Endothelial cell of umbilical vein (primary cell): ENCODE data around the gene HSPBAP1. TPM values are rescaled to one million over a fixed set of nuclear protein-coding genes. Genes with fewer than 3 reads are reported as not detected.

Experiments
- BruUV-seq: library from RNA; stranded (reverse); fragments of 400-500 nt; replicated peaks from 2 replicates; lab custom pipeline; 2021; lab: Mats Ljungman, UMichigan
- CTCF ChIA-PET: fragments of 300-600, 350-600 bp; sonication (Branson Sonifier 250); formaldehyde crosslinking; loops from one replicate; lab custom pipeline; 2021; ENCODE audit warnings: antibody characterized with exemption, inconsistent platforms; lab: Charles Lee
- POLR2A ChIA-PET: fragments of 300-600, 350-600 bp; sonication (Branson Sonifier 250); formaldehyde crosslinking; loops from one replicate; lab custom pipeline; 2021; ENCODE audit warnings: antibody characterized with exemption, inconsistent platforms; lab: Charles Lee
- DNase-seq: peaks from one replicate; pipeline ENCODE4 v3.0.0-alpha.2; 2011; ENCODE audit warnings: low read depth, low spot score
- FAIRE-seq: peaks from 2 replicates; lab custom pipeline; 2011; peaks lifted over from hg19 to GRCh38; lab: Jason Lieb, UNC
- H2AFZ ChIP-seq: 2 replicates; pipeline ENCODE4 v1.6.0; 2012; ENCODE audit warnings: low read depth, low read length, control low read depth, inconsistent platforms
- H3K27ac ChIP-seq: 2 replicates; pipeline ENCODE4 v1.5.1; 2011; ENCODE audit warnings: low read depth, mild to moderate bottlenecking, control low read depth, low read length, moderate library complexity; ENCODE audit not compliant: insufficient read depth
- H3K27me3 ChIP-seq, 2 experiments: 2 replicates each; pipeline versions ENCODE4 v1.6.0 to v1.6.1; 2011; ENCODE audit warnings: low read length in 2 of 2, mixed read lengths in 1 of 2; ENCODE audit not compliant: control insufficient read depth in 2 of 2, insufficient read depth in 2 of 2
- H3K36me3 ChIP-seq, 2 experiments: 2 replicates in 1 of 2; 3 replicates in 1 of 2; pipeline ENCODE4 v1.5.1; 2011; ENCODE audit warnings: low read length in 2 of 2, mild to moderate bottlenecking in 1 of 2, moderate library complexity in 1 of 2; ENCODE audit not compliant: control insufficient read depth in 2 of 2, insufficient read depth in 2 of 2; ENCODE audit errors: extremely low read depth in 1 of 2
- H3K4me1 ChIP-seq: 3 replicates; pipeline ENCODE4 v1.5.1; 2011; ENCODE audit warnings: mild to moderate bottlenecking, low read length; ENCODE audit not compliant: control insufficient read depth, insufficient read depth; ENCODE audit errors: extremely low read depth
- H3K4me2 ChIP-seq: 2 replicates; pipeline ENCODE4 v1.6.1; 2011; ENCODE audit warnings: low read length, control low read depth, mixed read lengths; ENCODE audit not compliant: insufficient read depth
- H3K4me3 ChIP-seq, 3 experiments: fragments of 200-600 bp in 1 of 3; sonication (generic), shearing (Covaris generic) in 1 of 3; replicated peaks in 1 of 3; 2 replicates each; pipeline ENCODE4 v1.5.1; 2011 to 2016; ENCODE audit warnings: control low read depth in 3 of 3, low read length in 3 of 3, mild to moderate bottlenecking in 2 of 3, inconsistent platforms in 1 of 3, low read depth in 1 of 3, moderate library complexity in 1 of 3; ENCODE audit not compliant: insufficient read depth in 1 of 3
- H3K79me2 ChIP-seq: 2 replicates; pipeline ENCODE4 v1.6.0; 2012; ENCODE audit warnings: low read length, inconsistent platforms; ENCODE audit not compliant: control insufficient read depth, insufficient read depth
- H3K9ac ChIP-seq: replicated peaks from 2 replicates; pipeline ENCODE3; 2011; ENCODE audit warnings: low read length, control low read depth; ENCODE audit not compliant: insufficient read depth; ENCODE audit errors: extremely low read depth
- H3K9me1 ChIP-seq: replicated peaks from 3 replicates; pipeline ENCODE4 v1.6.0; 2011; ENCODE audit warnings: mild to moderate bottlenecking, low read length; ENCODE audit not compliant: control insufficient read depth, insufficient read depth; ENCODE audit errors: extremely low read depth
- H3K9me3 ChIP-seq: replicated peaks from 2 replicates; pipeline ENCODE4 v1.5.1; 2012; ENCODE audit warnings: low read length, inconsistent platforms; ENCODE audit not compliant: control insufficient read depth, insufficient read depth
- H4K20me1 ChIP-seq: replicated peaks from 2 replicates; pipeline ENCODE3; 2011; ENCODE audit warnings: mild to moderate bottlenecking, low read length; ENCODE audit not compliant: control insufficient read depth, insufficient read depth; ENCODE audit errors: extremely low read depth
- CTCF ChIP-seq, 2 donors: IDR thresholded peaks; 1 replicate in 1 of 2; 2 replicates in 1 of 2; pipeline ENCODE4 v1.5.1; 2011; ENCODE audit warnings: low read length in 2 of 2, mild to moderate bottlenecking in 2 of 2, moderate library complexity in 2 of 2, control low read depth in 1 of 2, inconsistent platforms in 1 of 2, low read depth in 1 of 2; ENCODE audit not compliant: insufficient read depth in 1 of 2; ENCODE audit errors: extremely low read depth in 1 of 2
- EZH2 ChIP-seq: IDR thresholded peaks from 2 replicates; pipeline ENCODE4 v1.6.1; 2012; ENCODE audit warnings: borderline replicate concordance, low read depth, mild to moderate bottlenecking, moderate library complexity, low read length, inconsistent platforms; ENCODE audit not compliant: severe bottlenecking
- FOS ChIP-seq: IDR thresholded peaks from 2 replicates; pipeline ENCODE4 v1.6.1; 2011; ENCODE audit warnings: mild to moderate bottlenecking, low read length, moderate library complexity, borderline replicate concordance; ENCODE audit not compliant: insufficient read depth
- GATA2 ChIP-seq: IDR thresholded peaks from 2 replicates; pipeline ENCODE4 v1.7.0; 2011; ENCODE audit warnings: low read depth, mild to moderate bottlenecking, moderate library complexity, mixed read lengths, low read length; ENCODE audit not compliant: insufficient read length, insufficient read depth
- JUN ChIP-seq: IDR thresholded peaks from 2 replicates; pipeline ENCODE4 v1.6.1; 2011; ENCODE audit warnings: borderline replicate concordance, low read depth; ENCODE audit not compliant: insufficient read length, insufficient read depth
- MAX ChIP-seq: IDR thresholded peaks from 2 replicates; pipeline ENCODE4 v1.6.1; 2011; ENCODE audit not compliant: insufficient read depth, insufficient read length
- MYC ChIP-seq: IDR thresholded peaks from one replicate; pipeline ENCODE4 v1.6.1; 2011; ENCODE audit warnings: mild to moderate bottlenecking, low read depth, low read length
- POLR2A ChIP-seq: IDR thresholded peaks from 2 replicates; pipeline ENCODE4 v1.6.1; 2012; ENCODE audit warnings: low read depth, mild to moderate bottlenecking, control low read depth, low read length
- POLR2AphosphoS5 ChIP-seq: IDR thresholded peaks from 2 replicates; pipeline ENCODE4 v1.6.1; 2012; ENCODE audit warnings: low read depth, mild to moderate bottlenecking, control low read depth, low read length, moderate library complexity; ENCODE audit not compliant: insufficient read depth
- dilution Hi-C: fragments of 300-500 bp; cut with MboI; formaldehyde crosslinking; loops from one replicate; pipeline ENCODE4 v1.15.0; 2019; ENCODE audit warnings: low sequenced_read_pairs; ENCODE audit not compliant: extremely low pct_ligation_motif_present
- intact Hi-C: fragments of 100-400 bp; cut with micrococcal nuclease; formaldehyde crosslinking; loops from one replicate; pipeline ENCODE4 v1.10.0; 2022
- polyA plus RNA-seq, 4 experiments: library from polyadenylated mRNA; depleted of rRNA in 3 of 4; stranded (reverse) in 3 of 4; unstranded in 1 of 4; fragments of >200 nt; gene quantifications; 2 replicates each; pipeline versions ENCODE4 v1.2.1 to v1.2.3, GENCODE V29; 2011 to 2012; ENCODE audit warnings: missing spikeins in 1 of 4
- total RNA-seq: library from RNA; stranded (reverse); gene quantifications from 2 replicates; pipeline ENCODE4 v1.2.3, GENCODE V29; 2021

HSPBAP1 gene
- total and polyA plus RNA-seq, 2 donors (not counting 3 experiments of a cell fraction or from before 2014, with no cell fraction given): 5.3 to 10.6 TPM

- intact Hi-C loops: loop anchor here (2.0 to 10.0 kb wide), 2 partner anchors 289 to 405 kb away; partner anchors contain the start of gene SEC22A
- no peaks in the 10 kb centered on the region for H3K36me3 ChIP-seq
- peaks cover 21% of the 10 kb centered on the region for H3K4me1 ChIP-seq
- FAIRE-seq: peak; percentile 63
- TSS peak; percentile 46 for BruUV-seq
- H3K79me2 ChIP-seq: no peaks in the 10 kb centered on the region
- H3K9ac ChIP-seq: peak overlapping the region; percentile 84
- no peak for DNase-seq
- H2AFZ ChIP-seq: peak overlapping the region; percentile 94
- dilution Hi-C loops: no loop called here
- TF ChIP-seq MYC: no peak
- peak; percentile 23 for TF ChIP-seq EZH2
- peak overlapping the region; percentile 31 to 80 (median 65) for H3K4me3 ChIP-seq
- H3K4me2 ChIP-seq: peak overlapping the region; percentile 61
- H4K20me1 ChIP-seq: no peaks in the 10 kb centered on the region
- no peaks in the 10 kb centered on the region for H3K9me1 ChIP-seq
- POLR2A ChIA-PET: no interaction called here
- H3K9me3 ChIP-seq: no peaks in the 10 kb centered on the region
- peak overlapping the region; percentile 92 for H3K27ac ChIP-seq
- H3K27me3 ChIP-seq: no peaks in the 10 kb centered on the region
- CTCF ChIA-PET: no interaction called here
Measured at GRCh38 chr3:122795674-122796195, 2.1 kb upstream of the HSPBAP1 start.

GRCh38 chr3:122794779-122795673 is 1.4 kb upstream of the HSPBAP1 start, which contains the start of gene SLC49A4:
SLC49A4 (plus strand) TSS chr3:122795069; CDS start chr3:122795193, 124 bp downstream.
- peak within 1 kb of the TSS; percentile 84 for H3K9ac ChIP-seq
- dilution Hi-C loops: no loop called here
- no peaks in the 10 kb centered on the region for H3K9me1 ChIP-seq
- H3K4me3 ChIP-seq: peak within 1 kb of the TSS; percentile 31 to 80 (median 65)
- no peaks in the 10 kb centered on the region for H3K9me3 ChIP-seq
- no peaks in the 10 kb centered on the region for H3K36me3 ChIP-seq
- ChIA-PET POLR2A (no interaction called here), CTCF (interaction anchor here (1.4 kb wide), 1 partner anchor 116 kb away, joined by 3 read pairs; no protein-coding TSS in a partner anchor)
- peaks cover 21% of the 10 kb centered on the region for H3K4me1 ChIP-seq
- TF ChIP-seq MAX: no peak
- peak; percentile 60 for TF ChIP-seq POLR2AphosphoS5
- peak; percentile 76 for TF ChIP-seq POLR2A
- no peak for TF ChIP-seq EZH2
- TF ChIP-seq FOS: no peak
- no peak for TF ChIP-seq CTCF (IDR thresholded peaks at IDR 0.05; ENCODE audit: extremely low read depth in 1 of 2, insufficient read depth in 1 of 2, low read depth in 1 of 2, low read length in 2 of 2)
- TF ChIP-seq MYC: no peak
- TF ChIP-seq GATA2: no peak
- TF ChIP-seq JUN: no peak
- H3K4me2 ChIP-seq: peak within 1 kb of the TSS; percentile 87
- no peaks in the 10 kb centered on the region for H3K27me3 ChIP-seq
- peak; percentile 74 for FAIRE-seq
- no peaks in the 10 kb centered on the region for H4K20me1 ChIP-seq
- BruUV-seq: no TSS peak
- peak within 1 kb of the TSS; percentile 94 for H2AFZ ChIP-seq
- H3K27ac ChIP-seq: peak within 1 kb of the TSS; percentile 92
- no peaks in the 10 kb centered on the region for H3K79me2 ChIP-seq
- intact Hi-C loops: loop anchor here (1.0 to 10.0 kb wide), 5 partner anchors 115 to 413 kb away; partner anchors contain the start of genes FAM162A, KPNA1, MIX23 and PARP14
- peak; percentile 91 for DNase-seq
